ENCODE measurements around the gene ANKRD34A.

Gene ANKRD34A

GRCh38 chr1:145964328-145965118, at the start of gene ANKRD34A, which contains the start of gene POLR3GL:
Gene ANKRD34A (minus strand): TSS chr1:145964575. CDS start chr1:145961759, 2,816 bp downstream.
Gene POLR3GL (plus strand): TSS chr1:145964690. CDS start chr1:145974866, 10,176 bp downstream.
- peak; percentile 98 for DNase-seq

- no peak for DNase-seq
These were observed 49.2 kb upstream of the ANKRD34A start for GRCh38 chr1:146013559-146013922.

- peak; percentile 76 for DNase-seq
These were observed 48.6 kb upstream of the ANKRD34A start for GRCh38 chr1:146012703-146013558.

GRCh38 chr1:146010126-146010738, 45.9 kb upstream of the ANKRD34A start:
- DNase-seq = no peak

GRCh38 chr1:146007489-146008133, 43.2 kb upstream of the ANKRD34A start:
- no peak for DNase-seq

- DNase-seq = no peak
These were observed 37.3 kb upstream of the ANKRD34A start for GRCh38 chr1:146001709-146002108.

- DNase-seq = peak; percentile 92
These were observed 35.1 kb upstream of the ANKRD34A start for GRCh38 chr1:145999321-146000024.

- peak; percentile 66 for DNase-seq
These were observed 33.3 kb upstream of the ANKRD34A start for GRCh38 chr1:145997718-145998023.

GRCh38 chr1:145997016-145997717, 32.8 kb upstream of the ANKRD34A start:
- DNase-seq = peak; percentile 69

GRCh38 chr1:145996433-145997015, 32.1 kb upstream of the ANKRD34A start, which contains the start of gene TXNIP:
Gene TXNIP (minus strand): TSS chr1:145996579. CDS start chr1:145996266, 313 bp downstream.
- peak; percentile 99 for DNase-seq

- peak; percentile 57 for DNase-seq
These were observed 31.6 kb upstream of the ANKRD34A start for GRCh38 chr1:145995964-145996432.

GRCh38 chr1:145995148-145995881, 30.9 kb upstream of the ANKRD34A start:
- DNase-seq = peak; percentile 42

GRCh38 chr1:145994391-145995120, 30.2 kb upstream of the ANKRD34A start:
- DNase-seq = peak; percentile 71

- peak; percentile 31 for DNase-seq
These were observed 29.4 kb upstream of the ANKRD34A start for GRCh38 chr1:145993618-145994390.

- no peak for DNase-seq
These were observed 28.7 kb upstream of the ANKRD34A start for GRCh38 chr1:145992958-145993617.

- peak; percentile 26 for DNase-seq
These were observed 28.1 kb upstream of the ANKRD34A start for GRCh38 chr1:145992502-145992936.

GRCh38 chr1:145991735-145992412, 27.5 kb upstream of the ANKRD34A start:
- DNase-seq = peak; percentile 56
